Measurements from ENCODE around the gene CHRDL2.

GRCh38 chr11:74731301-74732094, at the start of gene CHRDL2:
- TF ChIP-seq CTCF (IDR thresholded peaks at IDR 0.05), result no peak
- TF ChIP-seq YY1 (IDR thresholded peaks at IDR 0.05; ENCODE audit: low read depth), result no peak
- no peak for TF ChIP-seq POLR2AphosphoS5 (IDR thresholded peaks at IDR 0.05; ENCODE audit: low read depth, low read length)
- no peak for TF ChIP-seq NRF1 (IDR thresholded peaks at IDR 0.05; ENCODE audit: low read depth, low read length)
- TF ChIP-seq USF2 (IDR thresholded peaks at IDR 0.05; ENCODE audit: borderline replicate concordance, low read depth, low read length), result no peak
- no peak for TF ChIP-seq GABPA (IDR thresholded peaks at IDR 0.05; ENCODE audit: low read depth)
- no peak for TF ChIP-seq TEAD4 (IDR thresholded peaks at IDR 0.05; ENCODE audit: borderline replicate concordance, insufficient read depth)
- TF ChIP-seq JUND (IDR thresholded peaks at IDR 0.05), result no peak
- no peak for TF ChIP-seq SMC3 (IDR thresholded peaks at IDR 0.05; ENCODE audit: low read depth, low read length)
